ENCODE results near the gene BORCS5.

GRCh38 chr12:12428047-12428446 is 71.2 kb downstream of the BORCS5 start:
- no peak for TF ChIP-seq CTCF (IDR thresholded peaks at IDR 0.05)
- no peak for TF ChIP-seq POLR2A (IDR thresholded peaks at IDR 0.05)

Measured in body of pancreas (tissue), 4 donors.